GM21360 (cell line): Measurements from ENCODE around the gene SMIM10L2A.
"Not testable (repeated sequence)": the region's sequence is repeated elsewhere in the genome, so short reads cannot be mapped to it uniquely, and the experiment has no call there.

Experiments
- ATAC-seq: cut with Tn5 transposase; IDR thresholded peaks from one replicate; pipeline ENCODE4 v1.9.1; 2021; ENCODE audit warnings: mild to moderate bottlenecking, moderate library complexity; ENCODE audit not compliant: unreplicated experiment

Gene SMIM10L2A

GRCh38 chrX:135449637-135450550 lies 28.1 kb downstream of the SMIM10L2A start:
- no peak for ATAC-seq

- ATAC-seq: no peak
These were observed 31.6 kb downstream of the SMIM10L2A start for GRCh38 chrX:135453381-135453780.

- no peak for ATAC-seq
These were observed 33.1 kb downstream of the SMIM10L2A start for GRCh38 chrX:135454816-135455215.

- not testable (repeated sequence) for ATAC-seq
These were observed 40.0 kb downstream of the SMIM10L2A start for GRCh38 chrX:135461756-135462155.

GRCh38 chrX:135463937-135464336 lies 42.2 kb downstream of the SMIM10L2A start:
- no peak for ATAC-seq

- no peak for ATAC-seq
These were observed 54.6 kb downstream of the SMIM10L2A start for GRCh38 chrX:135476378-135476777.

- no peak for ATAC-seq
These were observed 55.8 kb downstream of the SMIM10L2A start for GRCh38 chrX:135477576-135477975.
